NCI-H526 (cell line): ENCODE measurements around the gene RARA.

Source experiments
- DNase-seq, 2 experiments: peaks; one replicate each; lab custom pipeline; 2025; lab: John Stamatoyannopoulos, UW

RARA gene

GRCh38 chr17:40316571-40317344 is 7.8 kb downstream of the RARA start:
- DNase-seq: peak in 1 of 2 experiments; percentile 48

- DNase-seq: peak; percentile 15 to 46
Observed at GRCh38 chr17:40317345-40317873, 8.4 kb downstream of the RARA start.

GRCh38 chr17:40317880-40318829 is 9.2 kb downstream of the RARA start:
- peak; percentile 84 to 96 for DNase-seq

- DNase-seq: no peak
Observed at GRCh38 chr17:40318830-40319391, 9.9 kb downstream of the RARA start.

- DNase-seq: no peak
Observed at GRCh38 chr17:40319651-40320540, 10.9 kb downstream of the RARA start.

- DNase-seq: no peak
Observed at GRCh38 chr17:40320756-40321523, 12.0 kb downstream of the RARA start.

GRCh38 chr17:40321524-40321929 is 12.5 kb downstream of the RARA start:
- no peak for DNase-seq

- DNase-seq: no peak
Observed at GRCh38 chr17:40321961-40322357, 13.0 kb downstream of the RARA start.

- DNase-seq: peak in 1 of 2 experiments; percentile 13
Observed at GRCh38 chr17:40322358-40323315, 13.7 kb downstream of the RARA start.

- no peak for DNase-seq
Observed at GRCh38 chr17:40323391-40324381, 14.7 kb downstream of the RARA start.

- DNase-seq: no peak
Observed at GRCh38 chr17:40325156-40326013, 16.4 kb downstream of the RARA start.

GRCh38 chr17:40326014-40326831 is 17.2 kb downstream of the RARA start:
- DNase-seq: no peak

- no peak for DNase-seq
Observed at GRCh38 chr17:40326832-40327199, 17.8 kb downstream of the RARA start.

- DNase-seq: no peak
Observed at GRCh38 chr17:40327244-40327729, 18.3 kb downstream of the RARA start.

- DNase-seq: no peak
Observed at GRCh38 chr17:40327735-40328385, 18.9 kb downstream of the RARA start.

GRCh38 chr17:40328386-40328766 is 19.4 kb downstream of the RARA start:
- no peak for DNase-seq
